Measurements from ENCODE around the gene TTC28. TPM values are rescaled to one million over a fixed set of nuclear protein-coding genes. Genes with fewer than 3 reads are reported as not detected.

TTC28 gene
- total RNA-seq, 1 donor from 2014 or later, result 23.2 TPM

GRCh38 chr22:28252539-28252938, 427.1 kb downstream of the TTC28 start:
- Histone ChIP-seq H3K4me3 (ENCODE audit: insufficient read depth, low read depth, low read length) (no peak overlapping the region), H3K27ac (ENCODE audit: low read depth, low read length) (no peak overlapping the region), H3K4me1 (ENCODE audit: insufficient read depth, low read length) (peaks cover 9% of the 10 kb centered on the region), H3K27me3 (ENCODE audit: insufficient read depth, low read length) (no peaks in the 10 kb centered on the region), H2AFZ (ENCODE audit: low read depth, low read length) (no peak overlapping the region), H3K9ac (ENCODE audit: low read length) (no peak overlapping the region), H3K36me3 (ENCODE audit: insufficient read depth, low read length) (no peaks in the 10 kb centered on the region), H3K79me2 (ENCODE audit: insufficient read depth, low read length) (no peaks in the 10 kb centered on the region), H3K9me3 (ENCODE audit: insufficient read depth, low read depth, low read length) (no peaks in the 10 kb centered on the region), H3K4me2 (ENCODE audit: low read length) (no peak overlapping the region), H4K20me1 (ENCODE audit: insufficient read depth, low read length) (no peaks in the 10 kb centered on the region)
- no peak for FAIRE-seq
- Mint-ChIP-seq H3K9me3 (ENCODE audit: unreplicated experiment) (no peaks in the 10 kb centered on the region), H3K4me3 (ENCODE audit: unreplicated experiment) (no peak overlapping the region), H3K36me3 (ENCODE audit: low read depth, unreplicated experiment) (no peaks in the 10 kb centered on the region), H3K4me1 (ENCODE audit: low read depth, unreplicated experiment) (peaks cover 17% of the 10 kb centered on the region), H3K27me3 (ENCODE audit: low read depth, unreplicated experiment) (no peaks in the 10 kb centered on the region), H3K27ac (ENCODE audit: unreplicated experiment) (no peak overlapping the region)
- TF ChIP-seq CTCF (IDR thresholded peaks at IDR 0.05; ENCODE audit: insufficient read depth, low read depth, low read length) (no peak), EZH2 (IDR thresholded peaks at IDR 0.05; ENCODE audit: insufficient read depth, low read length) (no peak)
- DNase-seq (ENCODE audit: low read depth), result no peak

GRCh38 chr22:28250036-28250695, 429.5 kb downstream of the TTC28 start:
- H3K27me3 Mint-ChIP-seq (ENCODE audit: low read depth, unreplicated experiment), result no peaks in the 10 kb centered on the region
- no peak overlapping the region for H2AFZ ChIP-seq (ENCODE audit: low read depth, low read length)
- no peaks in the 10 kb centered on the region for H3K36me3 Mint-ChIP-seq (ENCODE audit: low read depth, unreplicated experiment)
- H3K4me3 ChIP-seq (ENCODE audit: insufficient read depth, low read depth, low read length), result no peak overlapping the region
- FAIRE-seq (no peak), DNase-seq (ENCODE audit: low read depth) (peak; percentile 56)
- H3K27ac ChIP-seq (ENCODE audit: low read depth, low read length), result peak overlapping the region; percentile 45
- H3K4me3 Mint-ChIP-seq (ENCODE audit: unreplicated experiment), result no peak overlapping the region
- H3K36me3 ChIP-seq (ENCODE audit: insufficient read depth, low read length), result no peaks in the 10 kb centered on the region
- peaks cover 38% of the 10 kb centered on the region for H3K4me1 Mint-ChIP-seq (ENCODE audit: low read depth, unreplicated experiment)
- H4K20me1 ChIP-seq (ENCODE audit: insufficient read depth, low read length), result no peaks in the 10 kb centered on the region
- H3K9me3 ChIP-seq (ENCODE audit: insufficient read depth, low read depth, low read length), result no peaks in the 10 kb centered on the region
- no peaks in the 10 kb centered on the region for H3K27me3 ChIP-seq (ENCODE audit: insufficient read depth, low read length)
- no peaks in the 10 kb centered on the region for H3K9me3 Mint-ChIP-seq (ENCODE audit: unreplicated experiment)
- peak overlapping the region; percentile 88 for H3K27ac Mint-ChIP-seq (ENCODE audit: unreplicated experiment)
- no peak for TF ChIP-seq EZH2 (IDR thresholded peaks at IDR 0.05; ENCODE audit: insufficient read depth, low read length)
- no peak for TF ChIP-seq CTCF (IDR thresholded peaks at IDR 0.05; ENCODE audit: insufficient read depth, low read depth, low read length)
- H3K79me2 ChIP-seq (ENCODE audit: insufficient read depth, low read length), result no peaks in the 10 kb centered on the region
- H3K4me2 ChIP-seq (ENCODE audit: low read length), result no peak overlapping the region
- H3K9ac ChIP-seq (ENCODE audit: low read length), result no peak overlapping the region
- peaks cover 31% of the 10 kb centered on the region for H3K4me1 ChIP-seq (ENCODE audit: insufficient read depth, low read length)

GRCh38 chr22:28249402-28249801, 430.2 kb downstream of the TTC28 start:
- no peaks in the 10 kb centered on the region for H3K9me3 ChIP-seq (ENCODE audit: insufficient read depth, low read depth, low read length)
- Mint-ChIP-seq H3K9me3 (ENCODE audit: unreplicated experiment) (no peaks in the 10 kb centered on the region), H3K27ac (ENCODE audit: unreplicated experiment) (peak overlapping the region; percentile 88), H3K36me3 (ENCODE audit: low read depth, unreplicated experiment) (no peaks in the 10 kb centered on the region), H3K4me3 (ENCODE audit: unreplicated experiment) (no peak overlapping the region), H3K27me3 (ENCODE audit: low read depth, unreplicated experiment) (no peaks in the 10 kb centered on the region), H3K4me1 (ENCODE audit: low read depth, unreplicated experiment) (peaks cover 45% of the 10 kb centered on the region)
- FAIRE-seq (no peak), DNase-seq (ENCODE audit: low read depth) (no peak)
- H4K20me1 ChIP-seq (ENCODE audit: insufficient read depth, low read length), result no peaks in the 10 kb centered on the region
- H3K27ac ChIP-seq (ENCODE audit: low read depth, low read length), result peak overlapping the region; percentile 45
- no peak overlapping the region for H3K4me3 ChIP-seq (ENCODE audit: insufficient read depth, low read depth, low read length)
- H2AFZ ChIP-seq (ENCODE audit: low read depth, low read length), result no peak overlapping the region
- H3K27me3 ChIP-seq (ENCODE audit: insufficient read depth, low read length), result no peaks in the 10 kb centered on the region
- no peak for TF ChIP-seq CTCF (IDR thresholded peaks at IDR 0.05; ENCODE audit: insufficient read depth, low read depth, low read length)
- H3K9ac ChIP-seq (ENCODE audit: low read length), result no peak overlapping the region
- no peaks in the 10 kb centered on the region for H3K36me3 ChIP-seq (ENCODE audit: insufficient read depth, low read length)
- peaks cover 33% of the 10 kb centered on the region for H3K4me1 ChIP-seq (ENCODE audit: insufficient read depth, low read length)
- H3K79me2 ChIP-seq (ENCODE audit: insufficient read depth, low read length), result no peaks in the 10 kb centered on the region
- H3K4me2 ChIP-seq (ENCODE audit: low read length), result no peak overlapping the region
